ENCODE measurements around the gene FOXP1. TPM values are rescaled to one million over a fixed set of nuclear protein-coding genes. Genes with fewer than 3 reads are reported as not detected.
A peak's percentile ranks its signal among the peaks of the same experiment; 100 is the strongest.

FOXP1 gene
- total RNA-seq, 1 donor, result 55.7 TPM

DNA sequence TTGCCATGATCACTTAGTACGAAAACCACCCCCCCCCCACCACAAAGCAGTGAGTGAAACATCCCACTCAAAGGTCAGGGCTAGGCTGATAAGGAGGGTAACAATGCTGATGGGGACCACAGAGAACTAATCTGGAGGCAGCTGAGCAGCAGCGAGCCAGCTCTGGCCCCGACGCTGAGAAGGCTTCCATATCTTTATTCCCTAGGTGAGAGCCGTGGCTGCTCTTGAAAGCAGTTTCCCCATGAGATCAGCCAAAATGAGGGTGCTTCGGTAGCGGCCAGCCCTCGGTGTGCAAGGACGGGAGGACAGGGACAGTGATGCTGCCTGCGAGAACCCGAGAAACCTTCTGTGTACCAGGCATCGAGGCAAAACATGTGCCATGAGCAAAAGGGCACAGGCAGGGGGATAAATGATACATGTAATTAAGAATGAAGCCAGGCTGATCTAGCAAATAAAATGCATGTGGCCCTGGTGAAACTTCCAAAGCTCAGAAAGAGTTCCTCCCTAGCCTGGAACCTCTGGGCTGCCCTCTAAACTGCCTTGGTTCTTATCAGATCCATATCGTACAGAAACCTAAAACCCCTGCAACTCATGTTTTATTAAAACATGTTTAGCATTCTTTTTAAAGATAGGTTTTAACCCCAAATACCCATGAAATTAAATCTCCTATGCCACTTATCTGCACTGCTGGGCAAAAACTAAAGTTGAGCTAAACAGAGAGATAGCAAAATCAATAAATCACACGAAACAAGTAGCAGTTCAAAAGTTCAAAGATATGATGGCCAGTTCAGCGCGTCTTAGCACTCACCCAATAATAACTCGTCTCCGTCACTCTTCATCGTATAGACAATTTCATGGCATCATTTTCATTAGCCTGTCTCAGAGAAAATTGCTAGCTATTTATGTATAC is 337.3 kb downstream of the FOXP1 start:
- no peak for TF ChIP-seq CTCF (IDR thresholded peaks at IDR 0.05; ENCODE audit: insufficient read depth, low read depth, low read length)
- peak; percentile 73 for DNase-seq (ENCODE audit: low read depth)
- no peak overlapping the region for H3K4me3 ChIP-seq (ENCODE audit: low read depth, low read length)

GRCh38 chr3:71244826-71245488 is 338.6 kb downstream of the FOXP1 start:
- H3K4me3 ChIP-seq (ENCODE audit: low read depth, low read length), result peak overlapping the region; percentile 2
- peak; percentile 84 for DNase-seq (ENCODE audit: low read depth)
- TF ChIP-seq CTCF (IDR thresholded peaks at IDR 0.05; ENCODE audit: insufficient read depth, low read depth, low read length), result no peak

- DNase-seq (ENCODE audit: low read depth), result peak; percentile 56
- H3K4me3 ChIP-seq (ENCODE audit: low read depth, low read length), result peak overlapping the region; percentile 2
- no peak for TF ChIP-seq CTCF (IDR thresholded peaks at IDR 0.05; ENCODE audit: insufficient read depth, low read depth, low read length)
These were observed 339.2 kb downstream of the FOXP1 start for GRCh38 chr3:71244153-71244825.

GRCh38 chr3:71243229-71243628 is 340.3 kb downstream of the FOXP1 start:
- no peak for TF ChIP-seq CTCF (IDR thresholded peaks at IDR 0.05; ENCODE audit: insufficient read depth, low read depth, low read length)
- no peak for DNase-seq (ENCODE audit: low read depth)
- H3K4me3 ChIP-seq (ENCODE audit: low read depth, low read length), result no peak overlapping the region

DNA sequence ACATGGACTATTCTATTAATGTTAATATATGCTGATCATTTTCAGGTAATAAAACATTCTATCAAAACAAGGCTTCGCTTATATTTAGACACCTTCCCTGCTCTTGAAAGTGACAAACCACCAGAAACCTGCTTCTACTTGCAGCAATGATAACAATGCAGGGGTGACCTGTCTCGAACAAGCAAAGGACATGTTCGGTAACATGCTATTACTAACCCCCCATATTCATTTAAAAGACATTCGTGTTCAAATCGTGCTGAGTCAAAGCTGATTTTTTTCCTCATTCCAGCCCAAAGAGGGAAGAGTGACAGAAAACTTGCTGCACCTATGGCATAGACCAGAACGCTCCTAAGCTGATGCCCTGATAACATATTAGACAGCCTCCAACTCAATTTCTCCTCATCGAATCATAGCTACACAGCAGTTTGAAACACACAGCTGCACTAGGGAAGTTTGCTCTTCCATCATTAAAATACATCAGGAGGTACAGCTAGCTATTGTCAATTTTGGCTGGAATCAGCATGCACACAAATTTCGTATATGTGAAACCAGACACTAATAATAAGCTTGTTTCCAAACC is 341.5 kb downstream of the FOXP1 start:
- no peak overlapping the region for H3K4me3 ChIP-seq (ENCODE audit: low read depth, low read length)
- no peak for TF ChIP-seq CTCF (IDR thresholded peaks at IDR 0.05; ENCODE audit: insufficient read depth, low read depth, low read length)
- no peak for DNase-seq (ENCODE audit: low read depth)

GRCh38 chr3:71241246-71241901 is 342.2 kb downstream of the FOXP1 start:
- no peak overlapping the region for H3K4me3 ChIP-seq (ENCODE audit: low read depth, low read length)
- DNase-seq (ENCODE audit: low read depth), result no peak

More at GRCh38 chr3:71241246-71241901, 342.2 kb downstream of the FOXP1 start:
- TF ChIP-seq CTCF (IDR thresholded peaks at IDR 0.05; ENCODE audit: insufficient read depth, low read depth, low read length), result no peak
